Activated T-cell treated with anti-CD3 and anti-CD28 coated beads, Interleukin-2, amount 50 U/mL, for 4 hours (primary cell): Measurements from ENCODE around the gene ANK3. TPM values are rescaled to one million over a fixed set of nuclear protein-coding genes. Genes with fewer than 3 reads are reported as not detected.

Experiments
- ATAC-seq, 2 donors: fragments of 200-7000 bp; cut with Tn5 transposase; one replicate each; pipeline ENCODE4 v1.10.0; 2021
- DNase-seq: peaks from one replicate; pipeline ENCODE4 v3.0.0-alpha.2; 2020
- H3K27me3 Mint-ChIP-seq: one replicate; pipeline ENCODE4 v1.8.0; 2021; ENCODE audit warnings: low read depth, mixed read lengths
- H3K36me3 Mint-ChIP-seq: one replicate; pipeline ENCODE4 v1.8.0; 2022; ENCODE audit warnings: mixed read lengths; ENCODE audit not compliant: insufficient read depth
- H3K4me1 Mint-ChIP-seq: one replicate; pipeline ENCODE4 v1.8.0; 2021; ENCODE audit warnings: low read depth, mixed read lengths
- H3K4me3 Mint-ChIP-seq: one replicate; pipeline ENCODE4 v1.8.0; 2021; ENCODE audit warnings: mild to moderate bottlenecking, moderate library complexity, mixed read lengths
- H3K9me3 Mint-ChIP-seq: one replicate; pipeline ENCODE4 v1.8.0; 2021; ENCODE audit warnings: mixed read lengths
- total RNA-seq, 3 donors: library from RNA; stranded (reverse); gene quantifications; one replicate each; pipeline ENCODE4 v1.2.1, GENCODE V29; 2021

ANK3 gene
- total RNA-seq, 3 donors from 2014 or later = 21.4 to 41.1 (median 30.5) TPM

GRCh38 chr10:60192946-60193345 lies 196.7 kb downstream of the ANK3 start:
- ATAC-seq = no peak
- Mint-ChIP-seq H3K4me3 (no peak overlapping the region), H3K9me3 (no peaks in the 10 kb centered on the region), H3K27me3 (no peaks in the 10 kb centered on the region), H3K36me3 (peaks cover 24% of the 10 kb centered on the region), H3K4me1 (no peaks in the 10 kb centered on the region)
- no peak for DNase-seq

GRCh38 chr10:60189861-60190475 lies 199.7 kb downstream of the ANK3 start:
- DNase-seq (no peak), ATAC-seq (no peak)
- no peaks in the 10 kb centered on the region for H3K4me1 Mint-ChIP-seq
- no peaks in the 10 kb centered on the region for H3K27me3 Mint-ChIP-seq
- H3K36me3 Mint-ChIP-seq = peaks cover 12% of the 10 kb centered on the region
- H3K4me3 Mint-ChIP-seq = no peak overlapping the region
- H3K9me3 Mint-ChIP-seq = no peaks in the 10 kb centered on the region

- DNase-seq (no peak), ATAC-seq (no peak)
- Mint-ChIP-seq H3K4me1 (no peaks in the 10 kb centered on the region), H3K9me3 (no peaks in the 10 kb centered on the region), H3K27me3 (no peaks in the 10 kb centered on the region), H3K4me3 (no peak overlapping the region), H3K36me3 (peaks cover 7% of the 10 kb centered on the region)
These were observed 201.1 kb downstream of the ANK3 start for GRCh38 chr10:60188548-60188947.

- H3K4me1 Mint-ChIP-seq = no peaks in the 10 kb centered on the region
- DNase-seq = no peak
- ATAC-seq = no peak
- H3K4me3 Mint-ChIP-seq = no peak overlapping the region
- peaks cover 4% of the 10 kb centered on the region for H3K36me3 Mint-ChIP-seq
- H3K9me3 Mint-ChIP-seq = no peaks in the 10 kb centered on the region
- no peaks in the 10 kb centered on the region for H3K27me3 Mint-ChIP-seq
These were observed 202.0 kb downstream of the ANK3 start for GRCh38 chr10:60187691-60188090.

DNA sequence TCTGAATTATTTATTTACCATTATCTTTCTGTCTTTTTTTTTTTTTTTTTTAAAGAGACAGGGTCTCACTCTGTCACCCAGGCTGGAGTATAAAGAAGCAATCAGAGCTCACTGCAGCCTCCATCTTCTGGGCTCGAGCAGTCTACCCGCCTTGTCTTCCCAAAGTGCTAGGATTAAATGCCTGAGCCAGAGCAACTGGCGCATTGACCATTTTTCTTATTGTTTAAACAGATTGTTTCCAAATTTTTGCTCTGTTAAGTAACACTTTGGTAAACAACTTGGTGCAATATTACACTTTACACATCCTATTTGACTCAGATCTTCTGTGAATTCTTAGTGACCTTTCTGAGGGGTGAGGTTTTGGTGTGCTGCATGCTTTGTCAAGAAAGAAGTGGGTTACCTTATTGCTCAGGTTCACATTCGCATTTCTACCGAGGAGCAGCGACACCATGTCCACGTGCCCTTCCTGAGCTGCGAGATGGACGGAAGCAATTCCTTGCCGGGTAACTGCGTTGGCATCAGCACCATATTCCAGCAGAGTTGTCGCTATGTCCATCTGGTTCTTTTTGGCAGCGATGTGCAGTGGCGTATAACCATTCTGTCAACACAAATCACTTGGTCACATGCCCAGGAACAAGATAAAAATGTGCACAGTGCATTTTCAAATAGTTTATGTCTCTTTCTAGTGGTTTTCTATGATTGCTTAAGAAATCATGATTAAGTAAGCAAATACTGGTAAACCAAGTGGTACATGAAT lies 203.2 kb downstream of the ANK3 start:
- Mint-ChIP-seq H3K9me3 (no peaks in the 10 kb centered on the region), H3K36me3 (peaks cover 4% of the 10 kb centered on the region), H3K27me3 (no peaks in the 10 kb centered on the region), H3K4me1 (no peaks in the 10 kb centered on the region), H3K4me3 (no peak overlapping the region)
- DNase-seq (no peak), ATAC-seq (no peak)

DNA sequence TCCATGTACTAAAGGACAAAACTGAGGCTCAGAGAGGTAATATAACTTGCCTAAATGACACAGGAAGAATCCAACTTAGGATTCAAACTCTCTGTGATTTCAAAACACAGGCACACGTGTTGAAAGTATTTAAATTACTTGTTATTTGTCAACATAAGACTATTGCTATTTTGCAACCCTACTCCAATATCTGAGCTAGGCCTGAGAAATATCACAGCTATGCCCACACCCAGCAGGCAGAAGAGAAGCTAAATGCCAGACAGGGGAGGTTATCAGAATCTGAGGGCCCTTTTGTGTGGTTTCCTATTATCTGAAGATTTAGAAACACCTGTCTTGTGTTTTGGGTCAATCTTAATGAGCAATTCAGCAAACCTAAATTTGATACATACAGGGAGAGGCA lies 204.3 kb downstream of the ANK3 start:
- no peak for DNase-seq
- Mint-ChIP-seq H3K36me3 (peaks cover 10% of the 10 kb centered on the region), H3K4me1 (no peaks in the 10 kb centered on the region), H3K4me3 (no peak overlapping the region), H3K9me3 (no peaks in the 10 kb centered on the region), H3K27me3 (no peaks in the 10 kb centered on the region)
- no peak for ATAC-seq

- no peaks in the 10 kb centered on the region for H3K4me1 Mint-ChIP-seq
- H3K9me3 Mint-ChIP-seq = no peaks in the 10 kb centered on the region
- peaks cover 16% of the 10 kb centered on the region for H3K36me3 Mint-ChIP-seq
- no peak for DNase-seq
- H3K4me3 Mint-ChIP-seq = no peak overlapping the region
- no peaks in the 10 kb centered on the region for H3K27me3 Mint-ChIP-seq
- no peak for ATAC-seq
These were observed 207.0 kb downstream of the ANK3 start for GRCh38 chr10:60182691-60183090.

DNA sequence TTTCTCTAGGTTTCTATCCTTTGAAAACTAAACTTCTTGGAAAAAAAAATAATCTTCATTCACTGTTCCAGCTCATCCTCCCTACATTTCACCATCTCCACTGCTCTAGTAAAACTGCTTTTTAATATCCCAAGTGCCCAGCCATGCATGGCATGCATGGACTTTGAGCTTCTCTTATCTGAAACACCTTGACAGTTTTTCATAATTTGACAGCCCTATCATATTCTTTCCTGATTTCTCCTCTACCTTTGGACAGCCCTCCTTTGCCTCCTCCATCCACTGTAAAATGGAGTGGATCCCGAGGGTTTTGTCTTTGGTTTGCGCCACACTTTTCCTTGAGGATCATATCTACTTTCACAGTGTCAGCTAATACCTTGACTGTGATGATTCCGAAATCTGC lies 212.8 kb downstream of the ANK3 start:
- DNase-seq (no peak), ATAC-seq (no peak)
- peaks cover 32% of the 10 kb centered on the region for H3K36me3 Mint-ChIP-seq
- no peaks in the 10 kb centered on the region for H3K9me3 Mint-ChIP-seq
- H3K27me3 Mint-ChIP-seq = no peaks in the 10 kb centered on the region
- H3K4me1 Mint-ChIP-seq = no peaks in the 10 kb centered on the region
- no peak overlapping the region for H3K4me3 Mint-ChIP-seq

DNA sequence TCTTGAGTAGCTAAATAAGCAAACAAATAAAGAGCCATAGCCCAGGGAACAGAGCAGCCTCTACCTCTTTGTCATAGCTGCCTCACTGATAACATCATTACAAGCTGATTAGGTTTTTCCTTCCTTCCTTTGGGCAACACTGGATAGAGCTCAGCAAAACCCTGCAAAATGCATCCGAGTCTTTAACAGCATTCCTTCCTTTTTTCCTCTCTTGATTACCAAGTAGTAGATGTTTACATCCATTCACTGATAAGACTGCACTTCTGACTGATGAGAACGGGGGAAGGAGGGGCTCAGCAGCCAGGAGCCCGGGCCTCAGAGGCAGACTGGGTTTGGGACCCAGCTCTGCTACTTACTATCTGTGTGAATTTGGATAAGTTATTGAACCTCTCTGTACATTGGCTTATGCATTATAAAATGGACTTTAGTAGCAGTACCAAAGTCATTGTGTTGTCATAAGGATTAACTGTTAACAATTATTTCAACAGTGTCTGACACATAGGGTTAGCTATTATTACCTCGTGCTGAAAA lies 214.2 kb downstream of the ANK3 start:
- no peak for DNase-seq
- H3K4me3 Mint-ChIP-seq = no peak overlapping the region
- no peaks in the 10 kb centered on the region for H3K27me3 Mint-ChIP-seq
- no peaks in the 10 kb centered on the region for H3K4me1 Mint-ChIP-seq
- H3K9me3 Mint-ChIP-seq = no peaks in the 10 kb centered on the region
- peaks cover 26% of the 10 kb centered on the region for H3K36me3 Mint-ChIP-seq
- no peak for ATAC-seq

GRCh38 chr10:60172363-60172990 lies 217.2 kb downstream of the ANK3 start:
- no peaks in the 10 kb centered on the region for H3K9me3 Mint-ChIP-seq
- H3K4me1 Mint-ChIP-seq = no peaks in the 10 kb centered on the region
- peaks cover 25% of the 10 kb centered on the region for H3K36me3 Mint-ChIP-seq
- H3K27me3 Mint-ChIP-seq = no peaks in the 10 kb centered on the region
- H3K4me3 Mint-ChIP-seq = no peak overlapping the region
- ATAC-seq = no peak
- no peak for DNase-seq

DNA sequence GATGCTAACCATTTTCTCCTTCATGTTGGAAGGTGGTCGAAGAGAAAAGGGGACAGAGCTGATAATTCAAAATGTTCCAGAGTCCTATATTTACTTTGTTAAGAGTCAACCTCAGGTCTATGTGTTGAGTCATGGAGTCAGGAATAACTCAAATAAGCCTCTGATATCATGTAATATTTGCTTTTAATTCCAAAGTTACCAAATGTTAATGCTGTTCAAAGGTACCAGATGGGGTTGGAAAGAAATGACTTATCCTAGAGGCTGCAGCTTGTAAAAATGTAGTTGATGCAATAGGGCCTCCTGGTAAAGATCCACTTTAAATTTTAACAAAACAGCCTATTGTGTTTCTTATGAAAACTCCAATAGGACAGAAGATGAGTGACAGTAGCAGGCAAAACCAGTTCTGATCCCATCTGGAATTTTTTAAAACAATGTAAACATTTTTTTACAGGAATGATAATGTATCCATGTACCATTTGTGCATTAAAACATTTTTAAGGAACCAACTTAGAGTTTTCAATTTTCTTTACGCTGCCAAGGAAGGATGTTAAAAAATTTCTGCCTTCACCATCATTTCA lies 218.2 kb downstream of the ANK3 start:
- DNase-seq (no peak), ATAC-seq (no peak)
- H3K4me3 Mint-ChIP-seq = no peak overlapping the region
- peaks cover 19% of the 10 kb centered on the region for H3K36me3 Mint-ChIP-seq
- no peaks in the 10 kb centered on the region for H3K9me3 Mint-ChIP-seq
- no peaks in the 10 kb centered on the region for H3K27me3 Mint-ChIP-seq
- H3K4me1 Mint-ChIP-seq = no peaks in the 10 kb centered on the region

DNA sequence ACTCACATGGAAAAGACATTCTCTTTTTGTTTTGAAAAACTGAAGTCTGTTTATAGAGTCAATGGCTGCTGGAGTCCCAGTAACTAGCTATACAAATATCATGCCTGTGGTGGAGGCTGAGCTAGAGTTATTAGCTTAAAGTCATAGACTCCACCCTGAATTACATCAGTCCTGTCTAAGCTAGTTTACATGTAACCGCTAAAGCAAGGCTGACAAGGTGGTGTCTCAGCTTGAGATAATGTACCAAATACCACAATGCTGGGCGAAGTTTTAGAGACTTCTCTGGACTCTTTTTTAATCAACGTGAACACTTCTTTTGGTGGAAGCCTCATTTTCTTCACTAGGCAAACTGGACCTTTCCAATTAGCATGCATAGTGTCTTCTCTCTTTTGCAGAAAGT lies 219.4 kb downstream of the ANK3 start:
- no peaks in the 10 kb centered on the region for H3K27me3 Mint-ChIP-seq
- H3K36me3 Mint-ChIP-seq = peaks cover 16% of the 10 kb centered on the region
- no peak overlapping the region for H3K4me3 Mint-ChIP-seq
- ATAC-seq = no peak
- H3K9me3 Mint-ChIP-seq = no peaks in the 10 kb centered on the region
- DNase-seq = no peak
- H3K4me1 Mint-ChIP-seq = no peaks in the 10 kb centered on the region

GRCh38 chr10:60169111-60169510 lies 220.6 kb downstream of the ANK3 start:
- Mint-ChIP-seq H3K4me1 (no peaks in the 10 kb centered on the region), H3K9me3 (no peaks in the 10 kb centered on the region), H3K4me3 (no peak overlapping the region), H3K27me3 (no peaks in the 10 kb centered on the region), H3K36me3 (peaks cover 13% of the 10 kb centered on the region)
- ATAC-seq (no peak), DNase-seq (no peak)

DNA sequence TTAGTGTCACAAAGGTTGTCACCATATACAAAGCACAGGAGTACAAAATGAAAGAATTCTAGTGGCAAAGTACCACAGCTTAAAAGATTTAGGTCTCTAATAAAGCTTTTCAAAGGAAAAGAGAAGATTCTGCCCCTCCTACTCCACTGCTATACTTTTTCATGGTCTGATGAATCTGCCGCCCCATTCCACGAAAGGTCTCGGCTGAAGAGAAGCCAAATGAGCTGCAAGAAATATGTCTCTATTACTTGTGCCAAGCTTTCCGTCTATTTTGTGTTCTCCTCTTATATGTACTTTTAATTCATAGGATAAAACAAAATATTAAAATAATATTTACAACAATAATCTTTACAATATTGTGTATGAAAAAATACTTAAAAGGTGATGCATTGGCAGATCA lies 222.6 kb downstream of the ANK3 start:
- no peak for ATAC-seq
- Mint-ChIP-seq H3K9me3 (no peaks in the 10 kb centered on the region), H3K4me1 (no peaks in the 10 kb centered on the region), H3K27me3 (no peaks in the 10 kb centered on the region), H3K4me3 (no peak overlapping the region), H3K36me3 (peaks cover 11% of the 10 kb centered on the region)
- DNase-seq = no peak
